GM12878 (cell line): Measurements from ENCODE around the gene LEMD2. TPM values are rescaled to one million over a fixed set of nuclear protein-coding genes. Genes with fewer than 3 reads are reported as not detected.

Source experiments
- ATAC-seq: fragments of 200-7000 bp; cut with Tn5 transposase; 3 replicates; pipeline ENCODE4 v1.9.1; 2020; ENCODE audit warnings: mild to moderate bottlenecking, moderate library complexity
- BruUV-seq: library from RNA; stranded (reverse); fragments of 400-500 nt; replicated peaks from 2 replicates; lab custom pipeline; 2021; lab: Mats Ljungman, UMichigan
- CTCF ChIA-PET: fragments of 300-600 bp; sonication (Branson Sonifier 250); formaldehyde crosslinking; extraction: SDS; loops from one replicate; lab custom pipeline; 2021; ENCODE audit warnings: inconsistent platforms; lab: Yijun Ruan, JAX
- POLR2A ChIA-PET: fragments of 350-600 bp; formaldehyde crosslinking; extraction: SDS; loops from one replicate; lab custom pipeline; 2021; ENCODE audit warnings: inconsistent platforms; lab: Charles Lee
- RAD21 ChIA-PET: fragments of 300-600 bp; sonication (Branson Sonifier 250); formaldehyde crosslinking; loops from one replicate; lab custom pipeline; 2023; ENCODE audit warnings: antibody characterized with exemption; ENCODE audit not compliant: unreplicated experiment; lab: Charles Lee
- SMC1A ChIA-PET: fragments of 300-600 bp; sonication (Branson Sonifier 250); formaldehyde crosslinking; loops from one replicate; lab custom pipeline; 2023; ENCODE audit not compliant: unreplicated experiment, uncharacterized antibody; lab: Charles Lee
- DNase-seq: peaks from one replicate; pipeline ENCODE4 v3.0.0-alpha.2; 2011; ENCODE audit warnings: low read depth, low spot score
- FAIRE-seq: peaks from 3 replicates; lab custom pipeline; 2011; peaks lifted over from hg19 to GRCh38; lab: Jason Lieb, UNC
- H2AFZ ChIP-seq: 2 replicates; pipeline ENCODE4 v1.6.0; 2011; ENCODE audit warnings: low read depth, low read length, control low read depth; ENCODE audit not compliant: control insufficient read depth
- H3K27ac ChIP-seq: 2 replicates; pipeline ENCODE4 v1.5.1; 2011; ENCODE audit warnings: control low read depth; ENCODE audit not compliant: control insufficient read depth, insufficient read depth
- H3K27me3 ChIP-seq, 2 experiments: replicated peaks in 1 of 2; 2 replicates each; pipeline versions ENCODE4 v1.6.0 to v1.6.1; 2011; ENCODE audit warnings: low read length in 1 of 2; ENCODE audit not compliant: control insufficient read depth in 2 of 2, insufficient read depth in 2 of 2
- H3K36me3 ChIP-seq, 2 experiments: 2 replicates each; pipeline ENCODE4 v1.5.1; 2011; ENCODE audit warnings: low read length in 1 of 2; ENCODE audit not compliant: control insufficient read depth in 2 of 2, insufficient read depth in 2 of 2
- H3K4me1 ChIP-seq: 2 replicates; pipeline ENCODE4 v1.6.1; 2011; ENCODE audit warnings: mild to moderate bottlenecking, low read length, moderate library complexity, mixed read lengths; ENCODE audit not compliant: control insufficient read depth, insufficient read depth
- H3K4me2 ChIP-seq: 2 replicates; pipeline ENCODE4 v1.6.0; 2011; ENCODE audit warnings: control low read depth; ENCODE audit not compliant: control insufficient read depth, insufficient read depth
- H3K4me3 ChIP-seq: fragments of 200-600 bp; sonication (generic); 2 replicates; pipeline ENCODE4 v1.5.1; 2016
- H3K79me2 ChIP-seq: 2 replicates; pipeline ENCODE4 v1.6.0; 2011; ENCODE audit warnings: low read length; ENCODE audit not compliant: control insufficient read depth, insufficient read depth
- H3K9ac ChIP-seq: 2 replicates; pipeline ENCODE4 v1.8.0; 2011; ENCODE audit warnings: low read length, control low read depth, mixed read lengths; ENCODE audit not compliant: control insufficient read depth, insufficient read depth
- H3K9me3 ChIP-seq: replicated peaks from 3 replicates; pipeline ENCODE4 v1.5.1; 2011; ENCODE audit warnings: mild to moderate bottlenecking, low read length; ENCODE audit not compliant: control insufficient read depth, insufficient read depth
- H4K20me1 ChIP-seq: 2 replicates; pipeline ENCODE4 v1.6.0; 2011; ENCODE audit not compliant: control insufficient read depth, insufficient read depth
- BMI1 ChIP-seq: fragments of 450-650 bp; IDR thresholded peaks from 2 replicates; pipeline ENCODE4 v1.6.1; 2016; ENCODE audit warnings: mild to moderate bottlenecking, moderate library complexity, borderline replicate concordance
- CREB1 ChIP-seq: IDR thresholded peaks from 2 replicates; pipeline ENCODE4 v1.6.1; 2012; ENCODE audit warnings: low read depth, mild to moderate bottlenecking, inconsistent platforms
- DPF2 ChIP-seq: fragments of 450-650 bp; IDR thresholded peaks from 2 replicates; pipeline ENCODE4 v1.6.1; 2017; ENCODE audit warnings: mild to moderate bottlenecking
- ESRRA ChIP-seq: IDR thresholded peaks from 2 replicates; pipeline ENCODE4 v1.6.1; 2012; ENCODE audit warnings: mild to moderate bottlenecking, low read length, improper control_type of control experiment
- EZH2 ChIP-seq: IDR thresholded peaks from 2 replicates; pipeline ENCODE4 v1.6.1; 2012; ENCODE audit warnings: low read depth, mild to moderate bottlenecking, control low read depth, inconsistent platforms, low read length, borderline replicate concordance; ENCODE audit not compliant: control insufficient read depth
- FOXM1 ChIP-seq: IDR thresholded peaks from 2 replicates; pipeline ENCODE4 v1.6.1; 2012; ENCODE audit warnings: low read depth, mild to moderate bottlenecking, inconsistent platforms, low read length, moderate library complexity
- IRF3 ChIP-seq: fragments of 450-650 bp; IDR thresholded peaks from 2 replicates; pipeline ENCODE4 v1.6.1; 2014; ENCODE audit warnings: mild to moderate bottlenecking
- MYB ChIP-seq: fragments of 150-350 bp; IDR thresholded peaks from 2 replicates; pipeline ENCODE4 v1.6.1; 2014; ENCODE audit warnings: mild to moderate bottlenecking, low read depth, low read length, borderline replicate concordance
- RAD21 ChIP-seq: IDR thresholded peaks from 2 replicates; pipeline ENCODE4 v1.6.1; 2011; ENCODE audit warnings: mild to moderate bottlenecking, low read depth, low read length, moderate library complexity; ENCODE audit not compliant: insufficient read depth
- RELB ChIP-seq: fragments of 450-650 bp; IDR thresholded peaks from 2 replicates; pipeline ENCODE4 v1.6.1; 2017; ENCODE audit warnings: low read depth, mild to moderate bottlenecking, moderate library complexity
- RFX5 ChIP-seq: IDR thresholded peaks from 2 replicates; pipeline ENCODE4 v1.6.1; 2011; ENCODE audit warnings: low read depth, low read length, improper control_type of control experiment
- SMAD5 ChIP-seq: IDR thresholded peaks from 2 replicates; pipeline ENCODE4 v1.6.1; 2016; ENCODE audit warnings: antibody characterized with exemption, low read depth
- SREBF1 ChIP-seq: IDR thresholded peaks from 2 replicates; pipeline ENCODE4 v1.6.1; 2012; ENCODE audit warnings: mild to moderate bottlenecking, low read length
- STAT3 ChIP-seq: IDR thresholded peaks from 2 replicates; pipeline ENCODE4 v1.6.1; 2011; ENCODE audit warnings: low read depth, low read length, improper control_type of control experiment
- TAF1 ChIP-seq: IDR thresholded peaks from 2 replicates; pipeline ENCODE4 v1.6.1; 2011; ENCODE audit warnings: mild to moderate bottlenecking, low read depth, low read length, borderline replicate concordance
- YY1 ChIP-seq: IDR thresholded peaks from 2 replicates; pipeline ENCODE4 v1.6.1; 2011; ENCODE audit warnings: low read depth, mild to moderate bottlenecking, low read length
- ZBED1 ChIP-seq: IDR thresholded peaks from 2 replicates; pipeline ENCODE4 v1.6.1; 2016; ENCODE audit warnings: borderline replicate concordance
- ZNF217 ChIP-seq: fragments of 450-650 bp; IDR thresholded peaks from 2 replicates; pipeline ENCODE4 v1.6.1; 2017; ENCODE audit warnings: antibody characterized with exemption, mild to moderate bottlenecking
- ZZZ3 ChIP-seq: IDR thresholded peaks from 2 replicates; pipeline ENCODE4 v1.6.1; 2011; ENCODE audit warnings: low read depth; ENCODE audit not compliant: control insufficient read depth, insufficient read length
- WGBS: methylation state at CpG from one replicate; pipeline ENCODE4 v1.1.6; 2016; ENCODE audit warnings: low lambda C conversion rate; ENCODE audit not compliant: insufficient replicate concordance, insufficient coverage; ENCODE audit errors: missing lambda C conversion rate; 5-methylcytosine and 5-hydroxymethylcytosine counted together
- in situ Hi-C: fragments of 300-500 bp; cut with MboI; formaldehyde crosslinking; loops from 9 replicates; pipeline ENCODE4 v1.14.3; 2018; ENCODE audit warnings: mixed read lengths
- intact Hi-C: fragments of 100-400 bp; cut with micrococcal nuclease; formaldehyde crosslinking; loops from one replicate; pipeline ENCODE4 v1.14.2; 2022; ENCODE audit not compliant: unreplicated experiment
- polyA plus RNA-seq, 11 experiments: library from polyadenylated mRNA; depleted of rRNA in 4 of 11; unstranded in 6 of 11; stranded (reverse) in 5 of 11; fragments of >200 nt; fragmentation: Nextera tagmentation in 4 of 11; fragmentation: Illumina TruSeq in 1 of 11; extraction: Ambion mirVana in 4 of 11; extraction: Trizol in 1 of 11; gene quantifications; 1 replicate in 1 of 11; 2 replicates in 10 of 11; pipeline versions ENCODE4 v1.2.1 to v1.2.3, GENCODE V29; 2011 to 2016; ENCODE audit warnings: inconsistent platforms in 2 of 11, missing spikeins in 2 of 11, low read depth in 1 of 11
- total RNA-seq, 4 experiments: library from RNA; depleted of rRNA in 3 of 4; stranded (reverse); fragments of >200 nt in 3 of 4; fragmentation: Illumina TruSeq in 1 of 4; extraction: Trizol in 1 of 4; gene quantifications; 2 replicates each; pipeline versions ENCODE4 v1.2.1 to v1.2.3, GENCODE V29; 2013 to 2021

Gene LEMD2
- total and polyA plus RNA-seq, 10 of the 15 experiments (the other 5 are each of a cell fraction or from before 2014, with no cell fraction given), result 0.45 to 47.1 (median 22.8) TPM

- TF ChIP-seq RFX5 (no peak), YY1 (no peak), RELB (no peak), ZZZ3 (no peak), MYB (no peak), TAF1 (no peak), RAD21 (no peak), IRF3 (no peak), ZNF217 (no peak), DPF2 (no peak), BMI1 (no peak), EZH2 (no peak), STAT3 (no peak), ESRRA (no peak), ZBED1 (no peak), SMAD5 (no peak), SREBF1 (no peak), CREB1 (no peak), FOXM1 (no peak)
- ChIA-PET CTCF (no interaction called here), RAD21 (no interaction called here), SMC1A (no interaction called here), POLR2A (no interaction called here)
- H3K27me3 ChIP-seq, result no peaks in the 10 kb centered on the region; a peak in 3 of 4 replicates
- ATAC-seq (no peak), FAIRE-seq (no peak), DNase-seq (no peak)
- no peak overlapping the region for H3K4me2 ChIP-seq
- no peaks in the 10 kb centered on the region for H3K9me3 ChIP-seq
- no peaks in the 10 kb centered on the region for H3K4me1 ChIP-seq
- no peaks in the 10 kb centered on the region for H4K20me1 ChIP-seq
- no TSS peak for BruUV-seq
- no peak overlapping the region for H3K27ac ChIP-seq
- intact Hi-C loops (no loop called here), in situ Hi-C loops (no loop called here)
- WGBS, result 19% methylated on average over 21 of the region's 21 CpGs
- H2AFZ ChIP-seq, result no peak overlapping the region
- H3K9ac ChIP-seq, result no peak overlapping the region
- H3K4me3 ChIP-seq, result no peak overlapping the region
- H3K79me2 ChIP-seq, result no peaks in the 10 kb centered on the region
- no peaks in the 10 kb centered on the region for H3K36me3 ChIP-seq
Observed at GRCh38 chr6:33830635-33831240, 41.8 kb upstream of the LEMD2 start.
